HG02884 (cell line): Measurements from ENCODE around the gene MAP1LC3B2.
A peak's percentile ranks its signal among the peaks of the same experiment; 100 is the strongest.

Experiments used
- ATAC-seq: cut with Tn5 transposase; IDR thresholded peaks from one replicate; pipeline ENCODE4 v1.9.1; 2021; ENCODE audit warnings: mild to moderate bottlenecking, moderate library complexity; ENCODE audit not compliant: unreplicated experiment

The MAP1LC3B2 gene

DNA sequence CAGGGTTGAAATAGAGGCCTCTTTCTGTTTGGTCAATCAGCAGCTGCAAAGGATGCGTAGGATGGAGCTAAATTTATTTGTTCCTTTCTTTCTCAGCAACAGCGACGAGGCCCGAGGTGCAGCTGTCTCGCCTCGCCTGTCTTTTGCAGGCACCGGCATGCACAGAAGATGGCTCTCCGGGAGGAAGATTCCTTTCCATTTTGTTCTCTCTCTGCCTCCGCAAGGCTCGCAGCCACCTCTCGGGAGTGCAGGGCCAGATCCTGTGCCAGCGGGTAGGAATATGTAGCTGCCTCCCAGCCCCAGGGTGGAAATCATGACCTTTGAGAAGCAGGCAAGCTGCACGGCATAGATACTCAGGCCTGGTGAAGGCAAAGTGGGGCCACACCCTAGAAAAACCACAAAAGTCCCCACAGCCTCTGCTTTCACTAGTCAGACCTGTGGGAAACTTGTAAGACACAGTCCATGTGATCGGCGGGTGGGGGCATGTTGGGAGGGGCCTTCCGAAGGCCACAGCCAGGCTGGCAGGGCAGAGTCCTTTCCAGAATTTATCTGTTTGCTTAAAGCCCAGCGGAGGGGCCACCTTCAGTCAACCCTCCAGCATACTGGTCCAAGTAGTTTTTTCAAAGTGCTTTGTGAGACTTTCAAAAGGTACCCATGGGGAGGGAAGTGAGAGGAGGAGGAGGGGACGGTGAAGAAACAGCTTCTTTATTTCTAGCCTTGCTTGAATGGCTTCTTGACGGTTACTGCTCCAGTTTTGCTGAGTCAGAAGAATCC, at the start of gene MAP1LC3B2:
TSS of gene MAP1LC3B2 (plus strand) at position 220 of the 774 bp plus-strand sequence. CDS start 16,562 bp downstream, outside the sequence.
- peak; percentile 75 for ATAC-seq

DNA sequence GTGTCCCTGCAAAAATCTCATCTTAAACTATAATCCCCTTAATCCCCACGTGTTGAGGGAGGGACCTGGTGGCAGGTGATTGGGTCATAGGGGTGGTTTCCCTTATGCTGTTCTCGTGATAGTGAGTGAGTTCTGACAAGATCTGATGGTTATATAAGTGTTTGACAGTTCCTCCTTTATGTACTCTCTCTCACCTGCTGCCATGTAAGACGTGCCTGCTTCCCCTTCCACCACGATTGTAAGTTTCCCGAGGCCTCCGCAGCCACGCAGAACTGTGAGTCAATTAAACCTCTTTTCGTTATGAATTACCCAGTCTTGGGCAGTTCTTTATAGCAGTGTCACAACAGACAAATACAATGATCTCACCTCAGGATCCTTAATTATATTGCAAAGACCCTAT, 45.2 kb upstream of the MAP1LC3B2 start:
- ATAC-seq: no peak

DNA sequence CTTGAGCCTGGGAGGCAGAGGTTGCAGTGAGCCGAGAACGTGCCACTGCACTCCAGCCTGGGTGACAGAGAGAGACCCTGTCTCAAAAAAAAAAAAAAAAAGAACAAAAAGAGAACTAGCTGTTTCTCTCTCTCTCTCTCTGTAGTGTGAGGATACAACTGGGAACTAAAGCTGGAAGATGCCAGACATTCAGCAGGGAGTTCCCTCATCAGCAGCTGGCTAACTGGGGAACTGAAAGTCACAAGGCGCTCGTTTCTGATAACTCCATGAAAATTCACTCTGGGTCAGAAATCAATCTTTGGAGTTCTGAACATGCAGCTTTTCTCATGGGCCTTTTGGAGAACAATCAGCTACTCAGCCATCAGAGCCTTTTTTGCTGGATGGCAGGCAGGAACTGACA, 43.5 kb upstream of the MAP1LC3B2 start:
- ATAC-seq: no peak

DNA sequence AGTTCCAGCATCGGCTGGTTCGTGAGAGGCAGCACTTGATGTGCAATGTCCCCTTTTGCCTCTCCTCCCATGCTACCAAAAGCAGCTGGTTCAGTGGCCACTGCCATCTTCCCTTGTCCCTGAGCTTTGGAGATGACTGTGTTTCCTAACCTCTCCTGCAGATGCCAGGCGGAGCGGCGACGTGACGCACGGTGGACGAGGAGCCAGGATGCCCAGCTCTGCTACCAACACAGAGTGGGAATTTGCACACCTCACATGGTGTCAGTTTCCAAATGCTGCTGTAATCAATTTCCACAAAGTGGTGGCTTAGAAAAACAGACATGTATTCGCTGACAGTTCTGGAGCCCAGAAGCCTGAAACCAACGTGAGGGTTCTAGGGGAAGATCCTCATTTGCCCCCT, 42.5 kb upstream of the MAP1LC3B2 start:
- no peak for ATAC-seq

DNA sequence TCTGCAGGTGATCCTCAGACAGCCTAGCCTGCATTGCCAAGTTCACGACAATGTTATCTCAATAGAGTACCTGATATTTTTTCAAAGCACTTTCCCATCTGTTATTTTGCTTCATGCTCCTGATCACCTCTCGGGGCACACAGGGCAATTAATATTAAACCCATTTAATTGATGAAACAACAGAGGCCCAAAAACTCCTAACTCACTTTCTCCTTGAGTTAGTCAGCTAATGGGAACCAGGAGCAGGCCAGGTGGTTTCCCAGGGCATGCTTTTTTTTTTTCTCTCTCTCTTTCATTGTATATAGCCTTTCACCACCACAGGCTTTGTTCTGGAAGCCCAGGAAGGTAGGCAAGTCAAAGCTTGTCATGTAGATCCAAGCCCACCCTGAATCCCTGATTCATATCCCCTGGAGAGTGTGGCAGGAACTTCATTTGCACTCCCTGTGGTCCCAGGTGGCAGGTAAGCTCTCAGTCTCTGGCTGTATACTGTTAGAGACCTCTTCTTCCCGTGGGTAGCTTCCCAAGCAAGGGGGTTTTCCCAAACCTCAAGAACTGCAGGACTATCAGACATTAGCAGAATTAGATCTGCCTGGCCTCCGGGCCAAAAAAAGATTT, 41.6 kb upstream of the MAP1LC3B2 start:
- ATAC-seq: no peak

DNA sequence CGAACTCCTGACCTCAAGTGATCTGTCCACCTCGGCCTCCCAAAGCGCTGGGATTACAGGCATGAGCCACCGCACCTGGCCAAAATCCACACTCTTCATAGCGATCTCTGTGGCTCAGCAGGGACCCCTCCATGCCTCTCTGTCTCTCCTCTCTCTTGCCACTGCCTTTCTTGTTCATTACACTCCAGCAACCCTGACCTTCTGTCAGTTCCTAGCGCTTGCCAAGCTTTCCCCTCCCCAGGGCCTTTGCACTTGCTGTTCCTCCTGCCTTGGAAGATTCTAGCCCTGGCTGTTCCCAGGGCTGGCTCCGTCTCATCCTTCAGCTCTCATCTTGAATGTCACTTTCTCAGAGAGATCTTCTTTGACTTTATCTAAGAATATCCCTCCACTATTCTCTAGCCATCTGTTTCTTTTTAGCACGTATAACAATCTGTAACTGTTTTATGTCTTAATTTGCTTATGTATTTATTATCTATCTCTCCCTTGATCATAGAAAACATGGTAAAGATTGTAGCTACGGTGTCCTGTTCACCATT, 38.9 kb upstream of the MAP1LC3B2 start:
- no peak for ATAC-seq

DNA sequence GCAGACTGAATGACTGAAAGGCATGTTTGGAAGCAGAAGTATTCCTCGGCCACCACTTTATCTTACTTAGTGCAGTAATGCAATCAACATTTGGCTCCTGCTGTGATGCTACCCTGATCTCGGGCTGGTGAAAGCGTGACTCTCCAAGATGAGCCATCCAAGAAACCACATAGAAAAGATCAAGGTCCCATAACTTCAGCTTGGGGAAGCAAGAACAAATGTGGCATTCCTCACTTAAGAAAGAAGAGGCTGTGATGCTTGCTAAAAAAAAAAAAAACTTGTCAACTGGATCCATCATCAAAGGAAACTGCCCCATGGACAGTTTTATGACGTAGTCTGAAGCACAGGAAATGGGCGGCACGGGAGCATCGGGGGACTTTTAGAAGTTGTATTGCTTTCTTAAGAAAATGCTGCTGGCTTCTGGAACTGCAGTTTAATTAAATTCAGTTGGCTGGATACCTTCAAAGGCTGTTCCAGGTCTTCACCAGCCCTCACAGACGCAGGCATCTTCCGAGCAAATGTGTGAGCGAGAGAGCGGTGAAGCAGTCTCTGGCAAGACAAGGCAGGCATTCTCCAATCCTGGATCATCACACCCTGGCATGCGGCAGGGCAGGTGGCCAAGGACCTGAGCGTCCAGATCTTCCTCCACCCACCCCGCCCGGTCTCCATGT, 38.2 kb upstream of the MAP1LC3B2 start:
- no peak for ATAC-seq

DNA sequence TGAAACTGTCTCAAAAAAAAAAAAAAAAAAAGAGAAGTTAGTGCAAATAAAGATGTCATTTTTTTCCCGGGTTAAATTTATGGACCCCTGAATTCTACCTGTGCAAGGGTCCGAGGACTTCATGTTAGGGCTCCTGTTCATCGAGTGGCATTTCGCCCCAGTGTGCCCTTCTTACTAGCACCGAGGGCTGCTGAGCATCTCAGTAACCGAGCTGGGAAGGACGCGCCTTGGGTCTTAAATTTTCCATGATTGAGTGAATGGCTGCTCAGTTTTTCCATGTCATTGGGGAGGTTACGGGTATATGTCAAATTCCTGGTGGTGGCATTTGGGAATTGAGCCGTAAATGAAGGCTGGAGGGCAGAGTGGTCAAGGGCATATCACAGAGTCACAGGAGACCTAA, 34.9 kb upstream of the MAP1LC3B2 start:
- ATAC-seq: no peak

DNA sequence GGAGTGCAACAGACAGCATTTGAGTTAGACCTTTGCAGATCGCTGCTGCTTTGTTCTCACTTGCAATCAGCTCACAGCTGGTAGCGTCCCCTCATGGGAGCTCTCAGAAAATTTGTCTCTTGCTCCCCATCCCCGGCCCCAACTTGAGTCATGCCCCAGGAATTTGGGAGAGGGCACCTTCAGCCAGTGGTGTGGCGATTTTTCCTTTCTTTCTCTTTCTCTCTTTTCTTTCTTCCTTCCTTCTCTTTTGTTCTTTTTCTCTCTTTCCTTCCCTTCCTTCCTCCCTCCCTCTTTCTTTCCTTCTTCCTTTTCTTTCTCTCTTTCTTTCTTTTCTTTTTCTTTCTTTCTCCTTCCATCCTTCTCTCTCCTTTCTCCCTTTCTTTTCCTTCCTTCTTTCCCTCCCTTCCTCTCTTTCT, 34.2 kb upstream of the MAP1LC3B2 start:
- no peak for ATAC-seq

DNA sequence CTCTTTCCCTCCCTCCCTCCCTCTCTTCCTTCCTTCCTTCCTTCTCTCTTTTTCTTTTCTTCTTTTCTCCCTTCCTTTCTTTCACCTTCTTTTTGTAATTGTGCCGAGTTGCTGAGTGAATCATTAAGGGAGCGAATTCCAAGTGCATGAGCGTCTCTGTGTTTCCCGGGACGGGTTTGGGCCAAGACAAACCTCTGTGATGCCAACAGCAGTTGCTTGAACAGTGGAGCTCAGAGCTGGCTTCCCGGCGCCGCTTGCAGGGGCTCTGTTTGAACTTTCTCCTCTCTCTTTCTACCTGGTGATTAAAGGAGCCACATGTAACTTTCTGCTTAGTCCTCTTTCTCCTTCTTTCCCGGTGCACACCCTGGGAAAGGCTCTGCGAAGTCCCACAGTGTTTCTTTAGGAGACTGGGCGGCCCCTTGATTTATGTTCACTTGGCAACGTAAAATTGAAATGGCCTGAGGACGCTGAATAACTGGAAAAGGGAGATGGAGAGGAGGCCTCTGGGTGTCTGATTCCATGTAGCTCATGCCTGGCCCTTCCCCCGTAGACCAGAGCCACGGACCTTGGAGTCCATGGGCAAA, 33.7 kb upstream of the MAP1LC3B2 start:
- ATAC-seq: no peak

DNA sequence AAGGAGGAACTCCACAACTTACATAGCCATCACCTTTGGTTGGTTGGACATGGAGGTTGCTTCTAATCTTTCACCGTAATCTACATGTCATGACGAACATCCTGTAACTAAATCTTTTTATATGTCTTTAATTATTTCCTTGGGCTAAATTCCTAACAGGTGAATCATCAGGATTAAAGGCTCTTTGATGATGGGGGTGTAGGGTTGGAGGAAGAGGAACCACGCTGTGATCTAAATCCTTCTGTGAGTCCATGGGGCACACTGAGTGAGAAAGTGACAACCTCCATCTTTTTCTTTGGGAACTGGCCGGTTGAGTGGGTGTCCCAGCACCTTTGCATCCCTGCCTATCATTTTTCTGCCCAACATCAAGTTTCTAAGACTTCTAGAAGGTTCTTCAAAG, 31.1 kb upstream of the MAP1LC3B2 start:
- no peak for ATAC-seq

DNA sequence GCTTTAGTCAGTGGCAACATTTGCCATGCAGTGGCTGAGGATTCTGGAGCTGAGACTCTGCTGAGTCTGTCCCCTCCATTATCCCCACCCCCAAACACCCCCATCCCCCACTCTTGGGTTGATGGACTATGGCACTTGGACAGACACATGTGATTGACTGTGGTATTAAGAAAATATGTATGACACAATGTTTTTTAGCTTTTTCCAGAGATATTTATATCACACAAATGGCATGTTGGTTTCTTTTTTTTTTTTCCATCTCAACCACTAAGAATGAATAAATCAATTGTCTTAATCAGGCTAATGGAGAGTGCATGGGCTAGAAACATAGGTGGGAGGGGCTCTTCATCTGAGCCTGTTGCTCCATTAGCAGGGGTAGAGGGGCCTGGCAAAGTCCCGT, 30.7 kb upstream of the MAP1LC3B2 start:
- ATAC-seq: no peak

DNA sequence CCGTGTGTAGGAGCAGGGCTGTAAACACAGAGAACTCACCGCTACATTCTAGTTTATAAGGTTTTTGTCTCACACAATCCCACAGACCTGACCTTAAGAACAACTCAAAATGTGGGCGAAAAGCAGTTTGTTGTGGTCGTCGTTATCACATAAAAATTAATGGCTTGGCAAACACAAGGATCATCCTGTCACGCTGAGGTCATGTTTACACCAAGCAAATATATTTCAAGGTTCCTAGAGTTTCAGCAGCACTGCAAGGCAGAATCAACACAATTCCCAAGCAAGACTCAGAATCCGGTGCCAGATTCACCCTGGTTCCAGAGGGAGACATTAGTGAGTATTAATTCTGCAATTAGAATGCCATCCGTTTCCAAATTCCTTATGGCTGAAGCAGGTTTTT, 30.1 kb upstream of the MAP1LC3B2 start:
- no peak for ATAC-seq

DNA sequence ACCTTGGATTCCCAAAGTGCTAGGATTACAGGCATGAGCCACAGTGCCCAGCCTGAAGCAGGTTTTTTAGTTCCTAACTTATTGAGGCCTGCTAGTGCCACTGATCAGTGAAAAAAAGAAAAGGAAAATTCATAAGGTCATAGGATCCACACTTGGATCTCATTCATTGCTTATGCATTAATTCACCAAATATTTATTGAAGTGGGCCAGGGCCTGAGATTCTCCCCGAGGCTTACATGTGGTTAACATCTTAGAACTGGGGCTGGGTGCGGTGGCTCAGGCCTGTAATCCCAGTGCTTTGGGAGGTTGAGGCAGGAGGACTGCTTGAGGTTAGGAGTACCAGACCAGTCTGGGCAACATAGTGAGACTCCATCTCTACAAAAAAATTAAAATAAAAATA, 29.5 kb upstream of the MAP1LC3B2 start:
- ATAC-seq: no peak

DNA sequence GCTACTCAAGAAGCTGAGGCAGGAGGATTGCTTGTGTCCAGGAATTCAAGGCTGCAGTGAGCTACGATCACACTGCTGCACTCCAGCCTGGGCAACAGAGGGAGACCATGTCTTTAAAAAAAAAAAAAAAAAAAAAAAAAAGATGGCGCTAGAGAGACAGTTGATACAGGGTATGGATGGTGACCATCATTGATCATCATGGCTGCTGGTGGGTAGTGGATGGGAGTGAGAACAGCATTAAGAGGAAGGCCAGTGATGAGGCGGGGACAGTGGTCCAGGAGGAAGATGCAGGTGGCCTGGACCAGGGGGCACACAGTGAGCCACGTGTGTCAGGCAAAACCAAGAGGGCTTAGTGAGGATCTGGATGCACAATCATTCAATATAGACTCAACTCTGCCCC, 26.8 kb upstream of the MAP1LC3B2 start:
- no peak for ATAC-seq

DNA sequence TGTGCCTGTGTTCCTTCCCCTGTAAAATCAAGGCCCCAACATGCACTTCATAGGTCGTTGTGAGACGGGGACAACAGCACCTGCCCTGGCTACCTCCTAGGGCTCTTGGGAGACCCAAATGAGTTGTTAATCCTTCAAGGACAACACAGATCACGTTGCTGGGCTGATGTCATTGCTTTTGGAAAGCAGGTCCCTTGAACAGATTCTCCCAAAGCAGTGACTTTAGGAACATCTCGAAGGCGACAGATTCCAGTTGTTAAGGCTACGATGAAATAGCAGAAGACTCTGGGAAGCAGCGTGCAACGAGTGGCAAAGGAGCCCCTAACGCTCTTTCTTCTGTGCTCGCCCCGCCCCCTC, 26.2 kb upstream of the MAP1LC3B2 start:
- no peak for ATAC-seq

DNA sequence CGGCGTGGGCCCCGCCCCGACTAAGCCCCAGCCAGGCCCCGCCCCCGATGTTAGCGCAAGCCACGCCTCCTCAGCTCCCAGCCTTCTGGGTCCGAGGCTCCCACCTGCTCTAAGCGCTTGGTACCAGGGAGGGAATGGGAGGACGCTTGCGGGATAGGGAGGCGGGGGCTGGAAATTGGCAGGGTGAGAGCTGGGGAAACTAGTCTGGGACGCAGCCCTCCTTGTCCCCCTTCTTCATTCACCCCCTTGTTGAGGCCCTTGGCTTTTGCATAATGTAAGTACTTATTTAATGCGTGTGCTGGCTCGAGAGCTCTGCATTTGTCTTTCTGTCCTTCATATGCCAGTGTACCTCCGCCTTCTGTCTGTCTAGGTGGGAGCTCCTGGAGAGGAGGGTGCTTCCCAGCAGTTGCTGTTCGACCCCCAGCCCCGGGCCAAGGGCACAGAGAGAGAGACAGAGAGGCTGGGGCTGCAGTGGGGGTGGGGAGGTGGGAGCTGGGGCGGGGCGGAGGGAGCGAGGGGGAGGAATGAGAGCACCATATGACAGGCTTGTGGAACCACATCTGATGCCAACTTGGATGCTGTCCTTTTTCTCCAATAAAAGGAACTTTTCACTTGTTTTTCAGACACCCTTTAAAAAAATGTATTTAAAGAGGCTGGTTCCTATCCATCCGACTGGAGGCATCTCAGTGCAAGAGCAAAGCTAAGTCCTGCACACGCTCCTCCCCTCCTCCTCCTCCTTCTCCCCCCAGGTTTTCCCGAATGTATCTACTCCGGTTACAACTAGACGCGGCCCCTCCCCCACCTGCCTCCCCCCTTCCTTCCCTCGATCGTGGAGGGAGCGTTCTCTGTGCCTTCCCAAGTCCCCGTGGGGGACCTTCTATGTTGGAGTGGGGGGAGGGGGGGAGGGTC, 25.6 kb upstream of the MAP1LC3B2 start:
- no peak for ATAC-seq

DNA sequence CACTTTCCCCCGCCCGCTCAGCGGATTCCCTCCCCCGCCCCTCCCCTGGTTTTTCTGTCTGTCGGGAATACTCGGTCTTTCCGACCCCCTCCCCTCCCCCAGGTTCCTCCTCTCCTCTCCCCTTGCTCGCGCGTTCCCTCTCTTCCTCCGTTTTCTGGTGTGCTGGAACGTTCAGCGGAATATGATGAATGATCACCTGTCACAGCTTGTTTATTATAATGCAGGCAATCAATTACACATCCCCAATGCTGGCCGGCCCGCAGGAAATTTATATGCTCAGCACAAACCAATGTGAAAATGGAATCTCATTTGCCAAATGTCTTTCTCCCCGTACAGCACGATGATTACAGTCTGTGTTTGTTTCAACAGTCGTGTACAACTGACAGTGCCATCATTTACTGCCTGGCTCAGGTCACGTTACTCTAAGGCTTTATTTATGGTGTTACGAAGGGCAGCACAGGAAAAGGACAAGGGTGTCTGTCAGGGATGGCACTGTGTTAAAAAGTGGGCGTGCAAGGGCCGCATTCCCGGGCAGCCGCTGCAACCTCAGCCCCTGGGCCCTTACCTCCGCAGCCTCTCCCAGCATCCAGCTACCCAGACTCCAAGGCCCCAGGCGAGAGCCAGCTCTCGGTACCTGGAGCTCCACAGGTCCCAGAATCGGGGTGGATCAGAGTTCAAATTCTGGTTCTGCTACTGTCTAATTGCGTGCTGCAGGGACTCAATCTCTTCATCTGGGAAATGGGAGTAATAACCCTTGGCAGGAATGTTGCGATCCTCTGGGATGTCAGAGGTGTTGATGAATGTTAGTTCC, 24.7 kb upstream of the MAP1LC3B2 start:
- ATAC-seq: no peak

DNA sequence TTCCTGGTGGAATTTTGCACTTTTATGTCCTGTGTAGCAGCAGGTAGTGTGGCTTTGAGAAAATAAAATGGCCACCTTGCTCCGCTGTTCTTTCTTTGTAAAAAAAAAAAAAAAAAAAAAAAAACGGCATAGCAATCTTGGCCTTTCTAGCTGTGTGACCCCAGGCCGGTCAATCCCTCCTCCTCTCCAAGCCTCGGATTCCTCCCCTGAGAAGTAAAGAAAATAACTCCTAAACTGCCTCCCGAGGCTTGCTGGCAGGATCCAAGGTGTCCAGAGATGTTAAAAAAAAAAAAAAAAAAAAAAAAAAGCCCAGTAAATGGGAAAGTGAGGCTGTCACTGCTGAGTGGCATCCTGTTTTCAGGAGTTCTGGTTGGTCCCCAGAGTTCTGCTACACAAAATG, 23.9 kb upstream of the MAP1LC3B2 start:
- no peak for ATAC-seq
